SU-DHL-6 (cell line): ENCODE measurements around the gene AKNA.

Experiments used
- CTCF ChIP-seq: fragments of 200-600 bp; sonication (generic); IDR thresholded peaks from one replicate; pipeline ENCODE4 v1.5.1; 2017; ENCODE audit warnings: antibody characterized with exemption, mild to moderate bottlenecking, low read length, moderate library complexity; ENCODE audit not compliant: insufficient read depth, poor library complexity, severe bottlenecking
- EZH2phosphoT487 ChIP-seq: fragments of 200-600 bp; sonication (generic), shearing (Covaris generic); conservative IDR thresholded peaks from 2 replicates; pipeline ENCODE4 v1.6.1; 2018; ENCODE audit warnings: mild to moderate bottlenecking, antibody characterized with exemption, low read length, moderate library complexity, mixed read lengths

DNA sequence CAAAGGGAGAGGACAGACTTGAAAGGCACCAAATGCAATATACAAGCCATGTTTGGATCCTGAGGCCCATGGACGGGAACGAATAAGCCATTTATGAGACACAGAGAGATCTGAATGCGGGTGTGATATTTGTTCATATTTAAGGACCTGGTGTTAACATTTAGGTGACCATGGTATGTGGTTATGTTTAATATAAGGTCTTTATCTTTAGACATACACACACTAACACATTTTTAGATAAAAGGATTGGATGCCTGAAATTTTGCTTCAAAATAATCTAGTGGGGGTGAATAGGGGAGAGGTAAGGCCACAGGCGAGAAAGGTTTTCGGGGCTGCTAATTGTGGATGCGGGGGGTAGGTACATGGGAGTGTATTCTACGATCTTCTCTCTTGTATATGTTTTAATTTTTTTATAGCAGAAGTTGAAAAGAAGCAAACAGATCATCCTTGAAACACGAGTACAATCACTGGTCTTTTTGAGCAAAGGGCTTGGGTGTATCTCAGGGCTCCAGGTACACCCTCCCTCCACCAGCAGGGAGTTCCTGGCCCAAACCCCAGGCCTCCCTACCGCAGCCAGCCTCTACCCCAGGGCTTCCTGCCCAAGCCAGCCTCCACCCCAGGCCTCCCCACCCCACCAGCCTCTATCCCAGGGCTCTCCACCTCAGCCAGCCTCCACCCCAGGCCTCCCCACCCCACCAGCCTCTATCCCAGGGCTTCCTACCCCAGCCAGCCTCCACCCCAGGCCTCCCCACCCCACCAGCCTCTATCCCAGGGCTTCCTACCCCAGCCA, 12.2 kb downstream of the AKNA start:
- TF ChIP-seq CTCF (no peak), EZH2phosphoT487 (no peak)
